Activated CD4-positive, alpha-beta T cell treated with anti-CD3 and anti-CD28 coated beads, Interleukin-2, amount 50 U/mL, for 4 hours (primary cell): ENCODE data around the gene ARFRP1.
"Not testable (repeated sequence)": the region's sequence is repeated elsewhere in the genome, so short reads cannot be mapped to it uniquely, and the experiment has no call there.

Experiments
- DNase-seq, 2 experiments: peaks; one replicate each; pipeline ENCODE4 v3.0.0-alpha.2; 2020

The ARFRP1 gene

DNA sequence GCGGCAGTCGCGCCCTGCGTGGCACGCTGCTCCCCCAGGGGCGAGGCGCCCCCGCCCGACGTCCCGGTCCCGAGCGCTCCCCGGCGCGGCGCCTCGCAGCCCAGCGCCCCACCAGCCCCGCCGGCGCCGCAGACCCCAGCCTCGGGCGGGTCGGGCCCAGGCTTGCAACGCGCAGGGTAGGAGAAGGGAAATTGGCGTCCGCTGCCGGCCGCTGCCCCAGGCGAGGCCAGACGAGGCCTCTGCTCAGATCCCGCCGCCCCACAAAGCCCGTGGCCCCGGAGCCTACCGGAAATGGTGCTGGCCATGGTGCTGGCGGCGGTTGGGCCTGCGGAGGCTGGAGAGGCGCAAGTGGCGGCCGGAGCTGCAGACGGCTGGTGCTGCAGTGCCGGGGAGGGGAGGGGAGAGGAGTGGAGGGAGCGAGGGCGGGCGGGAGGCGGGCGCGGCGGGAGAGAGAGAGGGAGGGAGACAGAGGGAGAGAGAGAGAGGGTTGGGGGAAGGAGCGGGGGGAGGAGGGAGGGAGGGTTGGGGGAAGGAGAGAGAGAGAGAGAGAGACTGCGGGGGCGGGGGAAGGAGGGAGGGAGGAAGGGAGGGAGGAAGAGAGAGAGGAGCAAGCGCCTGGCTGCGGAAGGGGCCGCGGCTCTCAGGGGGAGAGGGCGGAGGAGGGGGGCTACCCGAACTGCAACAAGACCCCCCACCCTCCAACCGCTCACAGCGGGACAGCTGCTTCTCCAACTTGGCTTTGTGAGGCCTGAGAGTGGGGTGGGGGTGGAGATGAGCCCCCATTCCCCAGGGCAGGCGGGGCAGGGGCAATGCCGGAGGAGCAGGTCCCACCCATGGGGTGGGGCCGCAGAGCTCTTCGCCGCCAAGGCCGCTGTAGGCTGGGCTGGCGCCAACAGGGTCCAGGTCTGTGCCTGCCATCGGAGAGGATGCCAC is 54.5 kb downstream of the ARFRP1 start, which contains the start of gene STMN3:
TSS of gene STMN3 (minus strand) at position 384 of the 933 bp plus-strand sequence. CDS start at position 305, 79 bp downstream.
- DNase-seq: peak; percentile 61 to 67

DNA sequence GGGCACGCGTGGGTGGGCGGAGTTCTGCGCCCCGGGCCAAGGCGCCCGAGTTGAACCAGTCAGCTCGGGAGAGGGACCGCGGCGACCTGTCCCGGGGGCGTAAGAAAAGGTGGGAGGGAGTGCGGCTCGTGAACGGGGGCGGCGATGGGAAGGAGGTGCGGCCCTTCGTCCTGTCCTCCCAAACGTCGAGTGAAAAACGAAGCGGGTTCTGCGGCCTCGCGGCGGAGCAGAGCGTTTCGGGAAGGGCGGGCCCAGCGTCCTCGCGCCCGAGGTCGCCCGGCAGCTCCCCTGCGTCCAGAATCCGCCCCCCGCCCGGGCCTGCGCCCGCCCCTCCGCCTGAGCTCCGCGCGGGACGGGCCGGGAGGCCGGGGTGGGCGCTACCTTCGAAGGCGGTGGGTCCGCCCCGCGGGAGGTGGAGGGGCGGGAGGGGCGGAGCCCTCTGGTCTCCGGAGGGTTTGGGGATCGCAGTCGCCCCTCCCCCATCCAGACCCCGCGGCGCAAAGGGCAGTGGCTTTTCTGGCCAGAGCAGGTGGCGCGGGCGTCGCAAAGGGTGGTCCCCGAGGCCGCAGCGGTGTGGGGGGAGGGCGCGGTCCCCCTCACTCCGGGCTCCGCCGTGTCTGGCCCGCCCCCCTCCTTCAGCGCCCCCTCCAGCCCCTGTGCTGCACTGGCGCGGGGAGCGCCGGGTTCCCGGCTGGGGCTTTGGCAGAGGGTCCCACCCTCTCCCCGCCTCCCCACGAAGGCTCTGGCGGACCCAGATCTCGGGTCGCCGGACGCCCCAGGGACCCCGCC is 55.4 kb downstream of the ARFRP1 start:
- peak; percentile 50 for DNase-seq

DNA sequence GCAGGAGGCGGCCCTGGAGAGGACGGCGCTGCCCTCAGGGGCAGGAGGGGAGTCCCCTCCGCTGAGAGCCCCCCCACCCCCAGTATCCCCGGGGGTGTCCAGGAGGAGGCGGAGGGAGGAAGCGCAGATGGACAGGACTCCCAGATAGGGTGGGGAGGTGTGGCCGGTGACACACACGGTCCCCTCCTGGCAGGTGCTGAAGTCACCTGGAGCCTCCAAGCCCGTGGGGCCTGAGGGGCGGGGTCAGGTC is 55.9 kb downstream of the ARFRP1 start:
- DNase-seq: no peak

DNA sequence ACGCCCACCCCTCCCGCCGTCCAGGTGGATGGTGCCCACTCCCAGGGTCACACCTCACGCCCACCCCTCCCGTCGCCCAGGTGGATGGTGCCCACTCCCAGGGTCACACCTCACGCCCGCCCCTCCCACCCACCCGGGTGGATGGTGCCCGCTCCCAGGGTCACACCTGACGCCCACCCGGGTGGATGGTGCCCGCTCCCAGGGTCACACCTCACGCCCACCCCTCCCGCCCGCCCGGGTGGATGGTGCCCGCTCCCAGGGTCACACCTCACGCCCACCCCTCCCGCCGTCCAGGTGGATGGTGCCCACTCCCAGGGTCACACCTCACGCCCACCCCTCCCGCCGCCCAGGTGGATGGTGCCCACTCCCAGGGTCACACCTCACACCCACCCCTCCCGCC is 57.3 kb downstream of the ARFRP1 start:
- not testable (repeated sequence) for DNase-seq

DNA sequence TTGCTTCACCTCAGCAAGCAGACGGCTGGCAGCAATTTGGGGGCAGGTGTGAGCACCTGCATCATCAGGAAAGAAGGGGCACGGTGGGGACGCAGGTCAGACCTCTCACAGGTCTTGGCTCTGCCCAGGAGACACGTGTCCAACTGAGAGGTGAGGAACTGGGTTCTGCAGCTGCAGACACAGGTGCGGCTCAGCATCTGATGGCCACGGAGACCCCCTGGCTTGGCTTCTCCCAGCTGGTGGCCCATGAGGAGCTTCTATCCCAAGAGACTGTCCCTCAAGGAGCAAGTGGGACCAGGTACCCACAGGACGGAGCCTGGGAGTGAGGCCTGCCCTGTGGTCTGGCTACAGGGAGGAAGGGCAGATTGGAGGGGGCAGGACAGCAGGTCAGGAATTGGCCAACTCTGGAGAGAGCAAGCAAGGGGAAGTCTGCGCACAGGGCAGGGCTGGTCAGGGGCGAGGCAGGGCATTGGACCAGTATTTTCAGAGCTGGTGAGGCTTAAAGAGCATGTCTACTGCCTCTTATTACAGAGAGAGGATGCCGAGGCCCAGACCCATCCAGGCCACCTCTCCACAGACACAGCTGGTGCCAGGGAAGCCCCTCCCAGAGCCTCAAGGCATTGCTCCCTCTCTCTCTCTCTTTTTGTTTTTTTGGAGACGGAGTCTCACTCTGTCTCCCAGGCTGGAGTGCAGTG is 58.7 kb downstream of the ARFRP1 start:
- no peak for DNase-seq
